LNCaP clone FGC (cell line): ENCODE data around the gene ITPK1.

Experiments
- DNase-seq: peaks from one replicate; pipeline ENCODE4 v3.0.0-alpha.2; 2011; ENCODE audit warnings: low read depth
- H3K4me3 ChIP-seq: 2 replicates; pipeline ENCODE4 v1.5.1; 2011; ENCODE audit warnings: mild to moderate bottlenecking, low read depth, low read length, control low read depth
- TF ChIP-seq, protein P1 (sequence below): IDR thresholded peaks from 2 replicates; pipeline ENCODE4 v1.5.1; 2012; ENCODE audit warnings: mild to moderate bottlenecking; ENCODE audit not compliant: control insufficient read depth, insufficient read depth; ENCODE audit errors: extremely low read depth

ITPK1 gene

DNA sequence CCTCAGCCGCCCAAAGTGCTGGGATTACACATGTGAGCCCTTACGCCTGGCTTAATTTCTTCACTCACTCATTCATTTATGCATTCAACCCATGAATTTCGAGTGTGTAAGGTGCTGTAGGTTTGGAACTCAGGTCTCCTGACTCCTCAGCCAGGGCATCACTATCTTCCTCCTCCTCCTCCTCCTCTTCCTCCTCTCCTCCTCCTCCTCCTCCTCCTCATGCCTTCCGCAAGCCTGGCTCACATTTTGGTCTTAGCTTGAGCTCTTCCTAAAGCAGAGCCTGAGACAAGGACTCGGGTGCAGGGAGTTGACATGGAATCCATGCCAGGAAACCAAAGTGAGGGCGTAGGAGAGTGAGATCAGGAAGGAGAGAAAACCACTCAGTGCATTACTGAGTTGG, 213.5 kb downstream of the ITPK1 start:
- no peak overlapping the region for H3K4me3 ChIP-seq
- no peak for DNase-seq
- TF ChIP-seq, protein P1, sequence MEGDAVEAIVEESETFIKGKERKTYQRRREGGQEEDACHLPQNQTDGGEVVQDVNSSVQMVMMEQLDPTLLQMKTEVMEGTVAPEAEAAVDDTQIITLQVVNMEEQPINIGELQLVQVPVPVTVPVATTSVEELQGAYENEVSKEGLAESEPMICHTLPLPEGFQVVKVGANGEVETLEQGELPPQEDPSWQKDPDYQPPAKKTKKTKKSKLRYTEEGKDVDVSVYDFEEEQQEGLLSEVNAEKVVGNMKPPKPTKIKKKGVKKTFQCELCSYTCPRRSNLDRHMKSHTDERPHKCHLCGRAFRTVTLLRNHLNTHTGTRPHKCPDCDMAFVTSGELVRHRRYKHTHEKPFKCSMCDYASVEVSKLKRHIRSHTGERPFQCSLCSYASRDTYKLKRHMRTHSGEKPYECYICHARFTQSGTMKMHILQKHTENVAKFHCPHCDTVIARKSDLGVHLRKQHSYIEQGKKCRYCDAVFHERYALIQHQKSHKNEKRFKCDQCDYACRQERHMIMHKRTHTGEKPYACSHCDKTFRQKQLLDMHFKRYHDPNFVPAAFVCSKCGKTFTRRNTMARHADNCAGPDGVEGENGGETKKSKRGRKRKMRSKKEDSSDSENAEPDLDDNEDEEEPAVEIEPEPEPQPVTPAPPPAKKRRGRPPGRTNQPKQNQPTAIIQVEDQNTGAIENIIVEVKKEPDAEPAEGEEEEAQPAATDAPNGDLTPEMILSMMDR, result no peak

DNA sequence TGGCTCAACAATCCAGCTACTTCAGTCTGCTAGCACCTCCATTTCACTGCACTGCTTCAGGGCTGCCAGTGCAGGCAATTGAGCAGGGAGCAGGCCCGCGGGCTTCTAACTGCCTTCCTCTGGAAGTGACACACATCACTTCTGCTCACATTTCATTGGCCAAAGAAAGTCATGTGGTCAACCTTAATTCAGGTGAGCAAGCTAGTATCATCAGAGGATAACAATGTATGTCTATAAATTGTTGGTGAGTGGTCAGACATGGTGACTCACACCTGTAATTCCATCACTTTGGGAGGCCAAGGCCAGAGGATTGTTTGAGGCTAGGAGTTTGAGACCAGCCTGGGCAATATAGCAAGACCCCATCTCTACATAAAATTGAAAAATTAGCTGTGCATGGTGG, 215.1 kb downstream of the ITPK1 start:
- TF ChIP-seq, protein P1, result no peak
- no peak for DNase-seq
- no peak overlapping the region for H3K4me3 ChIP-seq

DNA sequence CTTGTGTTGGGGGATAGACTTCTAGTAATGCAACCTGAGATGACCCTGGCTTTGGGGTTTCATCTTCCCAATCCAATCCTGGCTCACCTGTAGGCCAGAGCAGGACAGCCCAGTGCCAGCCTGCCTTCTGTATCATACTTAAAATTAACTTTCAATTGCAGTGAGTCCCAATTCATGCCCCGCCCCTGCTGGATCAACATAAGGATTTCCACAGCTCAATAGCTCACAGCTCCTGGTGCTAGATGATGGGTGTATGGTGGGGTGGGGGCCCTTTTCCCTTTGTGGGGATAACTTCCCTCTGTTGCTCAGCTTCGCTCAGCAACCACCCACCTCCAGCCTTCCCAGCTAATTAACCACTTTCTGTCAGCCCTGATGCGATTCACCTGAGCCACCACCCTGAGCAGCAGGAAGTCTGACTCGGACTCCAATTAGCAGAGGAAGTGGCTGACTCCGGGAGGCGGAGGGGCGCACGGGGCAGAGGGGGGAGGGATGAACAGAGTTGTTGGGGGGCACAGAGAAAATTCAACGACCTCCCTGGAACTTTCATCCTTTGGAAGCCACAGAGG, 217.1 kb downstream of the ITPK1 start:
- TF ChIP-seq, protein P1, result no peak
- DNase-seq, result no peak
- no peak overlapping the region for H3K4me3 ChIP-seq

DNA sequence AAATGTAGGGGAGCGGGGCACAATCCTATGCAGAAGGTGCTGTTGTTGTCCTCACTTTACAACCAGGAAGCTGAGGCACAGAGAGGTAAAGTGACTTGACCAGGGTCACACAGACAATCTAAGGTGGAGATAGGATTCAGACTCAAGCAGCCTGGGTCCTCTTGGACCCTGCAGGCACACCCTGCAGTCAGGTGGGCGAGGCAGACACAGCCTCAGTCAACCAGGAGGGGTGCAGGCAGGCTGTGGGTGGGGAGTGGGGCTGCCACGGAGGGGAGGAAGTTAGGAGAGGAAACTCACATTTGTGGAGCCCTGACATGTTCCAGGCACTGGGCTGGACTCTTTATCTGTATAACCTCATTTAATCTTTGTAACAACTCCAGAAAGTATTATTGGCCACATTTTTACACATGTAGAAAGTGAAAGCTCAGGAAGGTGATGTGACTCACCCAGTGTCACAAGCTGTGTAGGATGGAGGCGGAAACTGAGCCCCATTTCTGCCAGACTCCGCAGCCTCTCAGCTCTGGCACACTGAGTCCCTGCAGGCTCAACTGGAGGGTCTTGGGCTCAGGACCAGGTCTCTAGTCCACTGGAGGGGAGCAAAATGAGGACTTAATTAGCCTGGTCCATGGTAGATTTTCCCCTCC, 217.7 kb downstream of the ITPK1 start:
- TF ChIP-seq, protein P1, result no peak
- no peak overlapping the region for H3K4me3 ChIP-seq
- no peak for DNase-seq

DNA sequence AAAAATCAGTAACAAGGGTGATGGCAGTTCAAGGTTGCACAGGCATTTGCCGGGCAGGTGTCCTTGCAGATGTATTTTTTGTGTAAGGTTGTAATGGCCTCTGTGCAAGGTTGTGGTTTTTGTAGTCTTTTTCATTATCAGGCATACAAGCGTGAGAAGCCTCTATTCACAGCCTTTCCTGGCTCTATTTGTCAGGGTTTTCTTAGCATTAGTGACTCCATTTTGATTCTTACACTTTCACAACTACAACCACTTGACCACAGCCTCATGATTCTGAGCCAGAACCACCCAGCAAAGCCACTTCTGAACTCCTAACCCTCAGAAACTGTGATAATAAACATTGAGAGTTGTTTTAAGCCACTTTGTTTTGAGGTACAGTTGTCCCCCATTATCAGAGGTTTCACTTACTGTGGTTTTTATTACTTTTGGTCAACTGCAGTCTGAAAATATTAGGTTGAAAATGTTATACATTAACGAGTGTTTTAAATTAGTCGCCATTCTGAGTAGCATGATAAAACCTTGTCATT, 220.3 kb downstream of the ITPK1 start:
- TF ChIP-seq, protein P1, result no peak
- DNase-seq, result no peak
- no peak overlapping the region for H3K4me3 ChIP-seq

DNA sequence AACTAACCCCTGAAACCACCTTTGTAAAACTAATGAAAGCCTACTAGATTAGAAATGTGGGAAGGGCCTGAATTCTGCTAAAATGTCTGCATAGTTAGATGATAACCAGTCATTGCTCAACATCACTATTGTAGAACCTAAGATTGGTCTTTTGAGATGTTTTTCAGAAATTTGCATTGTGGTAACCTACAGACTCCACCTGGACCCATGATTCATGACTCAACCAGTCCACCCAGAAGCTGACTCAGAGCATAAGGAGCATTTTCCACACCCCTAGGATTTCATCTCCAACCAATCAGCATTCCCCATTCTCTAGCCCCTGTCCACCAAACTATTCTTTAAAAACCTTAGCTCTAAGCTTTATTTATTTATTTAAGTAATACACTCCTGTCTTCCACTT, 223.1 kb downstream of the ITPK1 start:
- H3K4me3 ChIP-seq, result no peak overlapping the region
- TF ChIP-seq, protein P1, result no peak
- no peak for DNase-seq

DNA sequence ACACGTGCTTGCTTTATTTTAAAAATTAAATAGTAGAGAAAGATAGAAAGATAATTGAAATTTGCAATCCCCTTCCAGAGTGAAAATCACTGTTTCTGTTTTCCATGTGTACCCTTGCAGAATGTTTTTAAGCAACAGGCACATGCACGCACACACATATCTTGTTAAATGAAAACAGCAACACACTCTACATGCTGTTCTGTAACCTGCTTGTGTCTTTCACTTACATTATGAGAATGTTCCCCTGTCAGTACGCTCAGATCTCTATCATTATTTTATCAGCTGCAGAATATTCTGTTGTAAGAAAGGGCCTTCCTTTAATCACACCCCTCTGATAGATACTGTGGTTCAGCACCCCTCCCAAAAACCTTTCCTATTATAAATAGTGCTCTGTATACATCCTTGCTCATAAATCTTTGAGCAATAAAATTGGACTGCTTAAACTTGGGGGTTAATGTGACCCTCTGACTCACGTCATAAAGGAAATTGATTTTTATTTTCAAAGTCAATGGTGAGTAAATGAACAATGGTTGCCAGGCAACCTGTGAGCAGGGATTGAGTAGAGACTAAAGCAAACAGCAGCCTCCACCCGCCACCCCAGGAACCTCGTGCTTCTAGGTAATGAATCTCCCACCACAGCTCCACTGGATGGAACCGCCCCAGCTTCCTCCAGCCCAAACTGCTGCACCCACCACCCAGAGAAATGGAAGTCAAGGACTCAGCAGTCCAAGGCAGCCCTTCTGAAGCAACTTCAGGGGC, 224.7 kb downstream of the ITPK1 start:
- no peak for DNase-seq
- no peak overlapping the region for H3K4me3 ChIP-seq
- TF ChIP-seq, protein P1, result no peak
